Body of pancreas (tissue), 4 donors: Measurements from ENCODE around the gene IL37. TPM values are rescaled to one million over a fixed set of nuclear protein-coding genes. Genes with fewer than 3 reads are reported as not detected.
"Not testable (repeated sequence)": the region's sequence is repeated elsewhere in the genome, so short reads cannot be mapped to it uniquely, and the experiment has no call there.

ENCODE experiments used
- ATAC-seq: fragments of 150-250 bp; one replicate; pipeline ENCODE4 v1.9.1; 2016
- DNase-seq, 4 donors: peaks; one replicate each; pipeline ENCODE4 v3.0.0-alpha.2; 2019
- H3K27ac ChIP-seq, 4 donors: fragments of 200-600 bp; sonication (generic); 1 replicate in 3 of 4; 2 replicates in 1 of 4; pipeline versions ENCODE4 v1.5.1 to v1.6.1; 2016 to 2019; ENCODE audit warnings: mild to moderate bottlenecking in 1 of 4, mixed read lengths in 1 of 4, moderate library complexity in 1 of 4
- H3K27me3 ChIP-seq, 2 donors: fragments of 200-600 bp; sonication (generic); one replicate each; pipeline ENCODE4 v1.6.0; 2016; ENCODE audit warnings: mild to moderate bottlenecking in 1 of 2
- H3K36me3 ChIP-seq, 2 donors: fragments of 200-600 bp; sonication (generic); replicated peaks in 1 of 2; 2 replicates each; pipeline ENCODE4 v1.5.1; 2016; ENCODE audit warnings: low read depth in 2 of 2; ENCODE audit not compliant: insufficient read depth in 1 of 2
- H3K4me1 ChIP-seq: fragments of 200-600 bp; sonication (generic); one replicate; pipeline ENCODE4 v1.6.0; 2016
- H3K4me3 ChIP-seq, 2 donors: fragments of 200-600 bp; sonication (generic); 1 replicate in 1 of 2; 2 replicates in 1 of 2; pipeline ENCODE4 v1.5.1; 2016 to 2019
- H3K9me3 ChIP-seq, 3 donors: fragments of 200-600 bp; sonication (generic); 1 replicate in 2 of 3; 2 replicates in 1 of 3; pipeline ENCODE4 v1.5.1; 2016
- CTCF ChIP-seq, 7 experiments: fragments of 450-650 bp in 4 of 7; fragments of 200-600 bp in 3 of 7; sonication (generic) in 3 of 7; IDR thresholded peaks; one replicate each; pipeline ENCODE4 v1.5.1; 2016 to 2019; ENCODE audit warnings: antibody characterized with exemption in 7 of 7
- POLR2A ChIP-seq, 3 donors: fragments of 450-650 bp; IDR thresholded peaks; one replicate each; pipeline ENCODE4 v1.6.1; 2016; ENCODE audit warnings: antibody characterized with exemption in 3 of 3, mild to moderate bottlenecking in 2 of 3
- WGBS, 2 donors: methylation state at CpG; one replicate each; pipeline ENCODE4 v1.1.5; 2017; 5-methylcytosine and 5-hydroxymethylcytosine counted together
- intact Hi-C: fragments of 100-400 bp; cut with DNase I; formaldehyde crosslinking; loops from one replicate; pipeline ENCODE4 v1.15.1; 2023
- total RNA-seq, 2 donors: library from RNA; depleted of rRNA; stranded (reverse); fragments of >200 nt; gene quantifications; one replicate each; pipeline ENCODE4 v1.1.0, GENCODE V29; 2016

IL37 gene
- total RNA-seq, 2 donors from 2014 or later = not detected

GRCh38 chr2:112927745-112928144 is 16.8 kb downstream of the IL37 start:
- ATAC-seq (no peak), DNase-seq (no peak)
- Histone ChIP-seq H3K27me3 (no peaks in the 10 kb centered on the region), H3K4me1 (no peaks in the 10 kb centered on the region), H3K27ac (no peak overlapping the region), H3K9me3 (no peaks in the 10 kb centered on the region), H3K4me3 (no peak overlapping the region), H3K36me3 (no peaks in the 10 kb centered on the region)
- TF ChIP-seq POLR2A (IDR thresholded peaks at IDR 0.05) (no peak), CTCF (IDR thresholded peaks at IDR 0.05) (no peak)
- intact Hi-C loops = no loop called here
- WGBS, 2 donors = 55 to 57% methylated on average over 3 of the region's 3 CpGs

- intact Hi-C loops = no loop called here
- WGBS, 2 donors = 67 to 75% methylated on average over 8 to 12 of the region's 12 CpGs
These were observed 22.3 kb downstream of the IL37 start for GRCh38 chr2:112933261-112933660.

GRCh38 chr2:112934117-112934516 is 23.2 kb downstream of the IL37 start:
- 49 to 74% methylated on average over 2 of the region's 2 CpGs for WGBS, 2 donors
- H3K4me3 ChIP-seq, H3K9me3 ChIP-seq, DNase-seq, H3K27ac ChIP-seq, H3K36me3 ChIP-seq, H3K27me3 ChIP-seq, H3K4me1 ChIP-seq, intact Hi-C loops, ATAC-seq: not testable (repeated sequence)

More at GRCh38 chr2:112933261-112933660, 22.3 kb downstream of the IL37 start:
- H3K4me3 ChIP-seq = no peak overlapping the region
- H3K9me3 ChIP-seq = no peaks in the 10 kb centered on the region
- no peak for TF ChIP-seq POLR2A (IDR thresholded peaks at IDR 0.05)
- TF ChIP-seq CTCF (IDR thresholded peaks at IDR 0.05) = no peak
- DNase-seq (no peak), ATAC-seq (no peak)
- H3K27ac ChIP-seq = no peak overlapping the region
- no peaks in the 10 kb centered on the region for H3K27me3 ChIP-seq
- no peaks in the 10 kb centered on the region for H3K36me3 ChIP-seq
- no peaks in the 10 kb centered on the region for H3K4me1 ChIP-seq

- TF ChIP-seq CTCF (IDR thresholded peaks at IDR 0.05) = no peak
- no peak for TF ChIP-seq POLR2A (IDR thresholded peaks at IDR 0.05)
- ATAC-seq = no peak
- H3K4me3 ChIP-seq = no peak overlapping the region
- no peaks in the 10 kb centered on the region for H3K9me3 ChIP-seq
- H3K4me1 ChIP-seq = no peaks in the 10 kb centered on the region
- WGBS, 2 donors = 60 to 76% methylated on average over 2 of the region's 2 CpGs
- no peak overlapping the region for H3K27ac ChIP-seq
- H3K36me3 ChIP-seq = no peaks in the 10 kb centered on the region
- no peaks in the 10 kb centered on the region for H3K27me3 ChIP-seq
- intact Hi-C loops = no loop called here
- DNase-seq = no peak
These were observed 25.9 kb downstream of the IL37 start for GRCh38 chr2:112936927-112937232.

GRCh38 chr2:112938904-112939303 is 27.9 kb downstream of the IL37 start:
- Histone ChIP-seq H3K27ac (no peak overlapping the region), H3K4me3 (no peak overlapping the region), H3K4me1 (no peaks in the 10 kb centered on the region), H3K27me3 (no peaks in the 10 kb centered on the region), H3K9me3 (no peaks in the 10 kb centered on the region), H3K36me3 (no peaks in the 10 kb centered on the region)
- DNase-seq (peak in 3 of 4 donors; percentile 6 to 31 (median 20)), ATAC-seq (no peak)
- intact Hi-C loops = no loop called here
- 56 to 64% methylated on average over 5 of the region's 5 CpGs for WGBS, 2 donors
- no peak for TF ChIP-seq CTCF (IDR thresholded peaks at IDR 0.05)
- no peak for TF ChIP-seq POLR2A (IDR thresholded peaks at IDR 0.05)
